DMS79 (cell line): ENCODE results near the gene NSUN3.
"Not testable (repeated sequence)": the region's sequence is repeated elsewhere in the genome, so short reads cannot be mapped to it uniquely, and the experiment has no call there.

Source experiments
- DNase-seq: peaks from one replicate; lab custom pipeline; 2025; lab: John Stamatoyannopoulos, UW

The NSUN3 gene

GRCh38 chr3:94069194-94069813 is 6.4 kb downstream of the NSUN3 start:
- no peak for DNase-seq

GRCh38 chr3:94070341-94070911 is 7.6 kb downstream of the NSUN3 start:
- no peak for DNase-seq

GRCh38 chr3:94071713-94072284 is 8.9 kb downstream of the NSUN3 start:
- no peak for DNase-seq

- DNase-seq = no peak
Measured at GRCh38 chr3:94076055-94076454, 13.2 kb downstream of the NSUN3 start.

GRCh38 chr3:94080552-94080951 is 17.7 kb downstream of the NSUN3 start:
- not testable (repeated sequence) for DNase-seq

- no peak for DNase-seq
Measured at GRCh38 chr3:94081884-94082283, 19.0 kb downstream of the NSUN3 start.

- DNase-seq = peak; percentile 76
Measured at GRCh38 chr3:94082391-94082937, 19.6 kb downstream of the NSUN3 start.

GRCh38 chr3:94083261-94083660 is 20.4 kb downstream of the NSUN3 start:
- no peak for DNase-seq

GRCh38 chr3:94089126-94089525 is 26.3 kb downstream of the NSUN3 start:
- no peak for DNase-seq

- no peak for DNase-seq
Measured at GRCh38 chr3:94092086-94092485, 29.2 kb downstream of the NSUN3 start.

GRCh38 chr3:94093151-94093550 is 30.3 kb downstream of the NSUN3 start:
- DNase-seq = no peak

- DNase-seq = no peak
Measured at GRCh38 chr3:94095111-94095510, 32.2 kb downstream of the NSUN3 start.

- DNase-seq = no peak
Measured at GRCh38 chr3:94098452-94098851, 35.6 kb downstream of the NSUN3 start.

GRCh38 chr3:94099311-94099710 is 36.5 kb downstream of the NSUN3 start:
- no peak for DNase-seq

- DNase-seq = no peak
Measured at GRCh38 chr3:94101860-94102259, 39.0 kb downstream of the NSUN3 start.

- no peak for DNase-seq
Measured at GRCh38 chr3:94106268-94106667, 43.4 kb downstream of the NSUN3 start.

GRCh38 chr3:94110232-94110631 is 47.4 kb downstream of the NSUN3 start:
- DNase-seq = not testable (repeated sequence)

- no peak for DNase-seq
Measured at GRCh38 chr3:94110854-94111253, 48.0 kb downstream of the NSUN3 start.

GRCh38 chr3:94114666-94115065 is 51.8 kb downstream of the NSUN3 start:
- no peak for DNase-seq

- DNase-seq = no peak
Measured at GRCh38 chr3:94115482-94115881, 52.6 kb downstream of the NSUN3 start.

GRCh38 chr3:94117729-94118128 is 54.9 kb downstream of the NSUN3 start:
- DNase-seq = no peak

GRCh38 chr3:94118390-94118789 is 55.5 kb downstream of the NSUN3 start:
- no peak for DNase-seq

GRCh38 chr3:94121161-94121560 is 58.3 kb downstream of the NSUN3 start:
- no peak for DNase-seq

- no peak for DNase-seq
Measured at GRCh38 chr3:94127115-94127514, 64.3 kb downstream of the NSUN3 start.
